ENCODE results near the gene XRCC3.
A peak's percentile ranks its signal among the peaks of the same experiment; 100 is the strongest.

The XRCC3 gene

DNA sequence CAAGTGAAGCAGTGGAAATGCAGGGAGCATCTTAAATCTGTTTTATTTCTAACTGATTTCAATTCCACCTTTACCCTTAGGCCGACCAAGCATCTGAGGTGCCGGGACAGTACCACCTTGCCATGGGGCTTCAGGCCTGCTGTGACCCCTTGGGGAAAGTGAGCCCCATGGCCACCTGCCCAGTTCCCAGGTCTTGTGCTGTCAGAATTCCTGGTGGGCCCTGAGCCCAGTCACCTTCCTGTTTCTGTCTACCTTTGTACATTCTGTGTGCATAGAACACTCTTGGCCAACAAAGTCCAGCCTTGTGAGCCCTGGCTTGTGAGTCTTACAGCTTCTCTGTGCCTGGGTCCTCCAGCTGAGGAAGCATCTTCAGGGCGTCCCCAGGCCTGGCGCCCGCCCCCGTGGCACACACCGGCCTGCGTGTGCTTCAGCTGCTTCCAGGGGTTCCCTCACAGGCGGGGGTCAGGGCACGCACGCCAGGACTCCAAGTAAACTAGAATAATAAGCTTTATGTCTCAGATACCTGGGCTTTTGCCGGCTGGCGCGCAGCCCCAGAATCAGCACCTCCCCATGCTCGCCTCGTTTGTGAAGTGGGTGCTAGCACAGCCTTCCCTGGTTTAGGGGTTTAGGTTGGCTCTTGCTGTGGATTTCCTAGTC is 10.6 kb upstream of the XRCC3 start:
- no peak for DNase-seq (ENCODE audit: low read depth)

- DNase-seq (ENCODE audit: low read depth): no peak
Observed at GRCh38 chr14:103725001-103725682, 9.9 kb upstream of the XRCC3 start.

GRCh38 chr14:103724116-103724515 is 8.9 kb upstream of the XRCC3 start:
- DNase-seq (ENCODE audit: low read depth): no peak

- no peak for DNase-seq (ENCODE audit: low read depth)
Observed at GRCh38 chr14:103723748-103724081, 8.5 kb upstream of the XRCC3 start.

GRCh38 chr14:103721334-103722120 is 6.3 kb upstream of the XRCC3 start:
- peak; percentile 70 for DNase-seq (ENCODE audit: low read depth)

DNA sequence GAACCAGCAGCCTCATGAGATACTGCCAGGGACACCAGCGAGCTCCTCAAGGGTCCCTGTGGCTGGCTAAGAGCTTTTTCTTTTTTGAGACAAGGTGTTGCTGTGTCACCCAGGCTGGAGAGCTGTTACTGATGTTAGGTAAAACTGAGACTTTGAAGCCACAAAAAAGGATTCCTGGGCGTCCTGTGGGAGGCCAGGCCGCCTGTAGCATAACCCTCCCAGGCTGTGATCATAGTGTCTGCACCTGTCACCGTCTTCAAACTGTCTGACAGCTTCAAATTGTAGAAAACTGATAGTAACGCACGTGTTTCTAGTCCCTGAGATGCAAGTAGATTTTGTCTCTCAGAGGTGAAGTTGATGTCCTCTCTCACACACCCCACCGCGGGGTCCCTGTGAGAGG is 4.5 kb upstream of the XRCC3 start:
- no peak for DNase-seq (ENCODE audit: low read depth)

- no peak for DNase-seq (ENCODE audit: low read depth)
Observed at GRCh38 chr14:103718572-103718971, 3.3 kb upstream of the XRCC3 start.

GRCh38 chr14:103716899-103717411 is 1.7 kb upstream of the XRCC3 start:
- no peak for DNase-seq (ENCODE audit: low read depth)

- DNase-seq (ENCODE audit: low read depth): no peak
Observed at GRCh38 chr14:103716091-103716801, 995 bp upstream of the XRCC3 start.

DNA sequence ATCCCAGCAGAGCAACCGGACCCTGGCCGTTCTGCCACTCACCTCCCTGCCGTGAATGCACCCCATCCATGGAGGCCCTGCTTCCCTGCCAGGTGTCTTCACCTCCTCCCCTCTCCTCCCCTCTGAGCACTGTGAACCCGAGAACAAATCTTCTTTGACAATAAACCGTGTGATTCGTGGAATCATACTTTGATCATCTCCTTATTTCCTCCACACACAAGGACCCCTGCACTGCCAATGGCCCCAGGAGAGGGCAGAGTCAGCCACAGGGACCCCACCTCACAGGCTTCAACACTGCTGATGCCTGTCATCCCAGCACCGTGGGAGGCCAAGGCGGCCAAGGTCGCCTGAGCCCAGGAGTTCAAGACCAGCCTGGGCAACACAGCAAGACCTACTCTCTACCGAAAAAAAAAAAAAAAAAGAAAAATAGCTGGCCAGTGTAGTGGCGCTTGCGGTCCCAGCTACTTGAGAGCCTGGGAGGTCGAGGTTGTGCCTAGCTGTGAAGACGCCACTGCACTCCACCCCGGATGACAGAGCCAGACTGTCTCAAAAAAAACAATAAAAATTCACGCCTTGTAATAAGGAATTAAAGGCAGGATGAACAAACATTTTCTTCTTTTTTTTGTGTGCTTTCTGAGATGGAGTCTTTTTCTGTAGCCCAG is 1.1 kb downstream of the XRCC3 start:
- no peak for DNase-seq (ENCODE audit: low read depth)

- no peak for DNase-seq (ENCODE audit: low read depth)
Observed at GRCh38 chr14:103713304-103714062, 1.8 kb downstream of the XRCC3 start.

DNA sequence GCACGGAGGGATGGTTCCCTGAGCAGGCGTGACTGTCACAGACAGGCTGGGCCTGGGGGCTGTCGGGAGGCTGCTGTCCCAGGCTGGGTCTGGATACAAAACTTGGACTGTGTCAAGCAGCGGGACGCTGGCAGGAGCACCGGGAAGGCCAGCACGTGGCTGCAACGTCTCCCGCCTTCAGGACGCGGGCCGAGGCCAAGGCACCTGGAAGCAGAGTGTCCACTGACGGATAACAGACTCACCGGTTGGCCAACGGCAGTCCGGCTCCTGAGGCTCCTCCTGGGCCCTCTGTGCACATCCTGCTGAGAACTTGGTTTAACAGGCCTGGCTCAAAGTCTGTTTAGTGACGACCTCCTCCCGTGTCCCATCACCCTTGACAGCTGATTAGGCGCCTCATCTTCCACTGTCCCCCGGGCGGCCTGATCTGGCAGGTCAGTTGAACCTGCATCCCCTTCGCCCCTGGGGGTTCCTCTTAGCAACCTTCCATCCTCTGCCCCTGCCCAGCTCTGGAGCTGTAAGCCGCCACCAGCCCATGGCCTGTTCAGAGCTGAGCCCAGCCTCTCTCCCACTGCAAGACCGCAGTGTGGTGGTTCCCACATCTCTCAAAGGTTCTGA is 2.5 kb downstream of the XRCC3 start:
- DNase-seq (ENCODE audit: low read depth): no peak

GRCh38 chr14:103711516-103712431 is 3.5 kb downstream of the XRCC3 start:
- DNase-seq (ENCODE audit: low read depth): no peak

GRCh38 chr14:103710771-103711377 is 4.4 kb downstream of the XRCC3 start:
- no peak for DNase-seq (ENCODE audit: low read depth)

DNA sequence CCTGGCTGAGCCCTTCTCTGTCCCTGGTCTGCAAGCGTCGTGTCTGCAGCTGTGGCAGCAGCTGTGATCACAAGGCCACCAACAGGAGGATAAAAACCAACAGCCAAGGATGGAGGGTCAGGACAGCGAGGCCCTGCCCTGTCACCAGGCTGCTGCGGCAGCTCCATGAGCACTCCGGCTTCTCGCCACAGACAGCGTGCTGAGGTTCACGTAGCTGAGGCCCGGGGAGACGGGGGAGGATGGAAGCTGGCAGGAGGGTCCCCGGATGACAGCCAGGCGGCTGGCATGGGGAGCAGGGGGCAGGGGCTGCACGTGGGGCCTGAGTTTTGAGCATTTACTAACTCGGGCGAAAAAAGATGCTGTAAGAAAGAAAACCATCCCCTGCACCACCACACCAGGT is 5.4 kb downstream of the XRCC3 start:
- DNase-seq (ENCODE audit: low read depth): no peak

GRCh38 chr14:103708750-103709187 is 6.5 kb downstream of the XRCC3 start:
- no peak for DNase-seq (ENCODE audit: low read depth)

DNA sequence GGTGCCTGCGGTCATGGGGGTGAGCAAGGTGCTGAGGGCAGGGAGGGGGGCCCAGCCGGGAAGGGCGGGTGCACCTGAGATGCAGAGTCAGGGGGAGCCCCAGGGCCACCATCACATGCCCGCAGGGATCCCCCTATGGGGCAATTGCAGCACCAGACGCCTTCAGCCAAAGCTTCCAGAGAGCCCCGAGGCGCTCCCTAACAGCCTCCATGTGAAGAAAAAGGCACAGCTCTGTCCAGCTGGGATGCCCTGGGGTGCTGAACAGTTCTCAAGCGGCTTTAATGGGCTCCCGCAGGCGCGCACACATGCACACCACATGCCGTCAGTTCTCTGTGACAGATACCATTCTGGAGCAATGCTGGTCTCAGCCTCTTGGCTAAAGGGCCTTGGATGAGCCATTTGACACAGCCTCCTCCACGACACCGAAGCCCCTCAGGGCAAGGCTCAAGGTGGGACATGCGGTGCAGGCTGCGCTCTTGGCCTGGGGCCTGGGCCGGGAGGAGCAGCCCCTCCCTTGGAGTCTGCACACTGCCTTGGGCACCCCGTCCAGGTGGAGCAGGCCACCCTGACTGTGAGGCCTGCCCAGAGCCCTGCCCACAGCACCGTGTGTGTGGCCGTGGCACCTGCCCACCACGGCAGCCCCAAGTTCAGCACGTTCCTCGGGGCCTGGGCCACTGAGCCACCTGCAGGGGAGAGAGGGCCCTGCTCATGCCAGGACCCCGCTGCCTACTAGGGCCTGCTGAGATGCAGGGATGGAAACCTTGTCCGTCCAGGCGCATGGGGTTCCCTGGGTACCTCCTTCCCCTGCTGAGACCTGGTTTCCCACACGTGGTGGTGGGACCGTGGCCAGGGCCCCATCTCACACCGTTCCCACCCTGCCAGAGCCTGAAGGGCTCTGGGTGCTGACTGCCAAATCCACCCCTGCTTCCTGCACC is 7.7 kb downstream of the XRCC3 start:
- DNase-seq (ENCODE audit: low read depth): no peak

Measured in non-pigmented ciliary epithelial cell (primary cell).